Osteocyte (in vitro differentiated cells): ENCODE measurements around the gene TEX44. TPM values are rescaled to one million over a fixed set of nuclear protein-coding genes. Genes with fewer than 3 reads are reported as not detected.
"Not testable (repeated sequence)": the region's sequence is repeated elsewhere in the genome, so short reads cannot be mapped to it uniquely, and the experiment has no call there.

Source experiments
- DNase-seq: peaks from one replicate; pipeline ENCODE4 v3.0.0; 2021; ENCODE audit warnings: mixed read lengths; ENCODE audit not compliant: unreplicated experiment; ENCODE audit errors: extremely low spot score
- H3K27ac Mint-ChIP-seq: one replicate; pipeline ENCODE4 v1.8.0; 2021; ENCODE audit warnings: mild to moderate bottlenecking, mixed read lengths; ENCODE audit not compliant: unreplicated experiment
- H3K27me3 Mint-ChIP-seq: one replicate; pipeline ENCODE4 v1.8.0; 2021; ENCODE audit warnings: mixed read lengths; ENCODE audit not compliant: unreplicated experiment
- H3K36me3 Mint-ChIP-seq: one replicate; pipeline ENCODE4 v1.8.0; 2021; ENCODE audit warnings: mixed read lengths; ENCODE audit not compliant: unreplicated experiment
- H3K4me1 Mint-ChIP-seq: one replicate; pipeline ENCODE4 v1.8.0; 2021; ENCODE audit warnings: mixed read lengths; ENCODE audit not compliant: unreplicated experiment
- H3K4me3 Mint-ChIP-seq: one replicate; pipeline ENCODE4 v1.8.0; 2021; ENCODE audit warnings: mild to moderate bottlenecking, moderate library complexity, mixed read lengths; ENCODE audit not compliant: unreplicated experiment
- H3K9me3 Mint-ChIP-seq: one replicate; pipeline ENCODE4 v1.8.0; 2021; ENCODE audit warnings: mixed read lengths; ENCODE audit not compliant: unreplicated experiment
- CTCF ChIP-seq: fragments of 200-600 bp; sonication (generic); IDR thresholded peaks from 2 replicates; pipeline ENCODE4 v1.5.0; 2021; ENCODE audit warnings: antibody characterized with exemption, mild to moderate bottlenecking, moderate library complexity
- total RNA-seq: library from RNA; stranded (reverse); gene quantifications from 2 replicates; pipeline ENCODE4 v1.2.1, GENCODE V29; 2021

Gene TEX44
- total RNA-seq, 1 donor from 2014 or later, result not detected

- no peak overlapping the region for H3K4me3 Mint-ChIP-seq
- TF ChIP-seq CTCF, result no peak
Observed at GRCh38 chr2:231548752-231549151, 43.9 kb upstream of the TEX44 start.

GRCh38 chr2:231549446-231550239, 43.0 kb upstream of the TEX44 start:
- TF ChIP-seq CTCF, result no peak

More at GRCh38 chr2:231548752-231549151, 43.9 kb upstream of the TEX44 start:
- peaks cover 6% of the 10 kb centered on the region for H3K4me1 Mint-ChIP-seq
- H3K36me3 Mint-ChIP-seq, result peaks cover 3% of the 10 kb centered on the region
- no peaks in the 10 kb centered on the region for H3K27me3 Mint-ChIP-seq
- no peak overlapping the region for H3K27ac Mint-ChIP-seq
- DNase-seq, result no peak
- H3K9me3 Mint-ChIP-seq, result peaks cover 12% of the 10 kb centered on the region

GRCh38 chr2:231552752-231553151, 39.9 kb upstream of the TEX44 start:
- Mint-ChIP-seq H3K36me3 (peaks cover 3% of the 10 kb centered on the region), H3K27ac (no peak overlapping the region), H3K9me3 (peaks cover 13% of the 10 kb centered on the region), H3K27me3 (no peaks in the 10 kb centered on the region), H3K4me3 (no peak overlapping the region), H3K4me1 (peaks cover 9% of the 10 kb centered on the region)
- no peak for TF ChIP-seq CTCF
- DNase-seq, result no peak

More at GRCh38 chr2:231549446-231550239, 43.0 kb upstream of the TEX44 start:
- H3K4me1 Mint-ChIP-seq, result peaks cover 9% of the 10 kb centered on the region
- peaks cover 3% of the 10 kb centered on the region for H3K36me3 Mint-ChIP-seq
- H3K4me3 Mint-ChIP-seq, result no peak overlapping the region
- DNase-seq, result no peak
- no peak overlapping the region for H3K27ac Mint-ChIP-seq
- no peaks in the 10 kb centered on the region for H3K27me3 Mint-ChIP-seq
- H3K9me3 Mint-ChIP-seq, result peaks cover 13% of the 10 kb centered on the region

GRCh38 chr2:231554327-231554726, 38.3 kb upstream of the TEX44 start:
- Mint-ChIP-seq H3K9me3 (peaks cover 13% of the 10 kb centered on the region), H3K27me3 (peaks cover 3% of the 10 kb centered on the region), H3K27ac (no peak overlapping the region), H3K4me1 (peaks cover 9% of the 10 kb centered on the region), H3K36me3 (peaks cover 3% of the 10 kb centered on the region), H3K4me3 (no peak overlapping the region)
- DNase-seq, result no peak
- TF ChIP-seq CTCF, result no peak

GRCh38 chr2:231554748-231555545, 37.7 kb upstream of the TEX44 start:
- TF ChIP-seq CTCF, result no peak
- Mint-ChIP-seq H3K27me3 (peaks cover 3% of the 10 kb centered on the region), H3K9me3 (peaks cover 13% of the 10 kb centered on the region), H3K36me3 (peaks cover 3% of the 10 kb centered on the region), H3K27ac (peak overlapping the region; percentile 76), H3K4me3 (peak overlapping the region; percentile 35), H3K4me1 (peaks cover 9% of the 10 kb centered on the region)
- no peak for DNase-seq

GRCh38 chr2:231556496-231556895, 36.2 kb upstream of the TEX44 start:
- not testable (repeated sequence) for H3K4me3 Mint-ChIP-seq, H3K4me1 Mint-ChIP-seq, H3K36me3 Mint-ChIP-seq, DNase-seq, H3K27ac Mint-ChIP-seq, H3K27me3 Mint-ChIP-seq
- H3K9me3 Mint-ChIP-seq, result peaks cover 13% of the 10 kb centered on the region
